K562 (cell line): ENCODE results near the gene MAML1. TPM values are rescaled to one million over a fixed set of nuclear protein-coding genes. Genes with fewer than 3 reads are reported as not detected.

Source experiments
- BCLAF1 ChIP-seq, 2 experiments: fragments of 450-650 bp in 1 of 2; IDR thresholded peaks; 2 replicates each; pipeline ENCODE4 v1.6.1; 2011 to 2017; ENCODE audit warnings: low read depth in 2 of 2, antibody characterized with exemption in 1 of 2, borderline replicate concordance in 1 of 2, low read length in 1 of 2, mild to moderate bottlenecking in 1 of 2, mixed read lengths in 1 of 2; ENCODE audit not compliant: control insufficient read depth in 1 of 2
- CBX2 ChIP-seq: fragments of 200-600 bp; sonication (generic); IDR thresholded peaks from one replicate; pipeline ENCODE4 v1.6.1; 2012; ENCODE audit warnings: mild to moderate bottlenecking, low read length, inconsistent platforms; ENCODE audit not compliant: insufficient read depth, poor library complexity, severe bottlenecking
- GATA2 ChIP-seq: sonication (generic); formaldehyde crosslinking; IDR thresholded peaks from 2 replicates; pipeline ENCODE4 v1.4.0; 2020; ENCODE audit warnings: mild to moderate bottlenecking, missing genetic modification reagents
- HSF4 ChIP-seq: fragments of 250-450 bp; sonication (Bioruptor Pico); IDR thresholded peaks from 2 replicates; pipeline ENCODE4 v2.1.2; 2022; ENCODE audit warnings: mild to moderate bottlenecking, moderate library complexity, borderline replicate concordance
- IRF1 ChIP-seq: sonication (generic); formaldehyde crosslinking; IDR thresholded peaks from 2 replicates; pipeline ENCODE4 v1.8.0; 2022; ENCODE audit warnings: missing genetic modification reagents, mild to moderate bottlenecking, borderline replicate concordance
- NONO ChIP-seq, 2 experiments: fragments of 200-400 bp in 1 of 2; fragments of 450-650 bp in 1 of 2; formaldehyde crosslinking in 1 of 2; IDR thresholded peaks; 2 replicates each; pipeline ENCODE4 v1.6.1; 2017; ENCODE audit warnings: low read depth in 2 of 2, mild to moderate bottlenecking in 2 of 2, moderate library complexity in 2 of 2, low read length in 1 of 2
- PHB ChIP-seq: fragments of 250-450 bp; sonication (Bioruptor Pico); IDR thresholded peaks from 2 replicates; pipeline ENCODE4 v1.5.0; 2021
- PHTF2 ChIP-seq: fragments of 250-450 bp; sonication (Bioruptor Pico); IDR thresholded peaks from 2 replicates; pipeline ENCODE4 v1.5.0; 2021; ENCODE audit warnings: mild to moderate bottlenecking
- PRDM10 ChIP-seq: fragments of 450-650 bp; IDR thresholded peaks from 2 replicates; pipeline ENCODE4 v1.6.1; 2018; ENCODE audit not compliant: partially characterized antibody
- SP2 ChIP-seq: IDR thresholded peaks from 2 replicates; pipeline ENCODE4 v1.6.1; 2011; ENCODE audit warnings: mild to moderate bottlenecking, low read depth, low read length, moderate library complexity; ENCODE audit not compliant: poor library complexity, severe bottlenecking; ENCODE audit errors: extremely low read depth
- STAT5B ChIP-seq: fragments of 250-450 bp; sonication (Bioruptor Pico); IDR thresholded peaks from 2 replicates; pipeline ENCODE4 v1.8.0; 2021; ENCODE audit warnings: mild to moderate bottlenecking, inconsistent platforms
- TEAD2 ChIP-seq: fragments of 450-650 bp; IDR thresholded peaks from 2 replicates; pipeline ENCODE4 v1.6.1; 2016; ENCODE audit warnings: missing genetic modification characterization, control low read depth, missing compliant biosample characterization
- ZC3H8 ChIP-seq: fragments of 450-650 bp; IDR thresholded peaks from 2 replicates; pipeline ENCODE4 v1.6.1; 2017
- ZFP1 ChIP-seq: fragments of 450-650 bp; formaldehyde crosslinking; IDR thresholded peaks from 2 replicates; pipeline ENCODE4 v1.4.0; 2020; ENCODE audit warnings: mild to moderate bottlenecking, mixed read lengths
- ZNF174 ChIP-seq: fragments of 250-450 bp; sonication (Bioruptor Pico); IDR thresholded peaks from 2 replicates; pipeline ENCODE4 v1.4.0; 2020; ENCODE audit warnings: mild to moderate bottlenecking
- ZNF707 ChIP-seq: fragments of 250-450 bp; sonication (Bioruptor Pico); conservative IDR thresholded peaks from 2 replicates; pipeline ENCODE4 v1.8.0; 2022; ENCODE audit warnings: inconsistent platforms, mild to moderate bottlenecking, moderate library complexity
- polyA plus RNA-seq, 8 experiments: library from polyadenylated mRNA; depleted of rRNA in 4 of 8; stranded (reverse) in 5 of 8; unstranded in 3 of 8; fragments of >200 nt; fragmentation: Nextera tagmentation in 2 of 8; fragmentation: Illumina TruSeq in 1 of 8; extraction: Ambion mirVana in 2 of 8; extraction: Trizol in 1 of 8; gene quantifications; 2 replicates each; pipeline versions ENCODE4 v1.2.1 to v1.2.3, GENCODE V29; 2011 to 2014; ENCODE audit warnings: inconsistent platforms in 1 of 8, missing spikeins in 1 of 8
- total RNA-seq, 7 experiments: library from RNA; depleted of rRNA in 6 of 7; stranded (reverse); fragments of >200 nt in 6 of 7; fragmentation: Illumina TruSeq in 2 of 7; extraction: Trizol in 2 of 7; gene quantifications; 2 replicates each; pipeline versions ENCODE4 v1.2.1 to v1.2.3, GENCODE V29; 2011 to 2021; ENCODE audit warnings: low replicate concordance in 1 of 7

MAML1 gene
- total and polyA plus RNA-seq, 9 of the 15 experiments (the other 6 are each of a cell fraction or from before 2014, with no cell fraction given) = 0.32 to 18.4 (median 7.0) TPM

GRCh38 chr5:179820127-179820482, 87.5 kb downstream of the MAML1 start (continued):
- TF ChIP-seq SP2 (no peak), ZNF707 (CRISPR knock-in tag) (peak; percentile 13; the same call in 1 of the 2 replicates), PRDM10 (no peak), ZNF174 (CRISPR knock-in tag) (no peak), ZFP1 (CRISPR knock-in tag) (0 out of 2 replicates have a peak, but pooled peaks have one; percentile 41), GATA2 (no peak), IRF1 (CRISPR knock-in tag) (no peak), STAT5B (CRISPR knock-in tag) (no peak), PHB (no peak), CBX2 (no peak), ZC3H8 (no peak), TEAD2 (peak; percentile 48; the same call in 1 of the 2 replicates), BCLAF1 (IDR thresholded peaks at IDR 0.05; ENCODE audit: borderline replicate concordance in 1 of 2, control insufficient read depth in 1 of 2, low read depth in 2 of 2, low read length in 1 of 2) (no peak), HSF4 (CRISPR knock-in tag) (no peak), NONO (IDR thresholded peaks at IDR 0.05; ENCODE audit: low read depth in 2 of 2, low read length in 1 of 2) (no peak), PHTF2 (CRISPR knock-in tag) (no peak)
